Effector memory CD4-positive, alpha-beta T cell (primary cell): ENCODE measurements around the gene MEGF6.

Source experiments
- DNase-seq, 3 donors: peaks; one replicate each; pipeline ENCODE4 v3.0.0-alpha.2; 2020
- H3K27ac ChIP-seq: 2 replicates; pipeline ENCODE4 v1.7.0; 2013; ENCODE audit warnings: mild to moderate bottlenecking, low read length, moderate library complexity; ENCODE audit not compliant: insufficient read depth, poor library complexity, severe bottlenecking
- H3K27me3 ChIP-seq: replicated peaks from 2 replicates; pipeline ENCODE4 v1.7.0; 2013; ENCODE audit warnings: mild to moderate bottlenecking, low read length; ENCODE audit not compliant: insufficient read depth, control insufficient read depth, poor library complexity, severe bottlenecking
- H3K36me3 ChIP-seq: 2 replicates; pipeline ENCODE4 v1.7.0; 2013; ENCODE audit warnings: mild to moderate bottlenecking, low read length, moderate library complexity; ENCODE audit not compliant: control insufficient read depth, insufficient read depth
- H3K4me1 ChIP-seq: 2 replicates; pipeline ENCODE4 v1.7.0; 2013; ENCODE audit warnings: low read length, mild to moderate bottlenecking; ENCODE audit not compliant: control insufficient read depth, insufficient read depth, poor library complexity, severe bottlenecking
- H3K4me3 ChIP-seq: 2 replicates; pipeline ENCODE4 v1.7.0; 2013; ENCODE audit warnings: low read length, low read depth, mild to moderate bottlenecking; ENCODE audit not compliant: insufficient read depth, poor library complexity, severe bottlenecking
- H3K9me3 ChIP-seq: 2 replicates; pipeline ENCODE4 v1.7.0; 2013; ENCODE audit warnings: mild to moderate bottlenecking, low read length, moderate library complexity; ENCODE audit not compliant: control insufficient read depth

MEGF6 gene

DNA sequence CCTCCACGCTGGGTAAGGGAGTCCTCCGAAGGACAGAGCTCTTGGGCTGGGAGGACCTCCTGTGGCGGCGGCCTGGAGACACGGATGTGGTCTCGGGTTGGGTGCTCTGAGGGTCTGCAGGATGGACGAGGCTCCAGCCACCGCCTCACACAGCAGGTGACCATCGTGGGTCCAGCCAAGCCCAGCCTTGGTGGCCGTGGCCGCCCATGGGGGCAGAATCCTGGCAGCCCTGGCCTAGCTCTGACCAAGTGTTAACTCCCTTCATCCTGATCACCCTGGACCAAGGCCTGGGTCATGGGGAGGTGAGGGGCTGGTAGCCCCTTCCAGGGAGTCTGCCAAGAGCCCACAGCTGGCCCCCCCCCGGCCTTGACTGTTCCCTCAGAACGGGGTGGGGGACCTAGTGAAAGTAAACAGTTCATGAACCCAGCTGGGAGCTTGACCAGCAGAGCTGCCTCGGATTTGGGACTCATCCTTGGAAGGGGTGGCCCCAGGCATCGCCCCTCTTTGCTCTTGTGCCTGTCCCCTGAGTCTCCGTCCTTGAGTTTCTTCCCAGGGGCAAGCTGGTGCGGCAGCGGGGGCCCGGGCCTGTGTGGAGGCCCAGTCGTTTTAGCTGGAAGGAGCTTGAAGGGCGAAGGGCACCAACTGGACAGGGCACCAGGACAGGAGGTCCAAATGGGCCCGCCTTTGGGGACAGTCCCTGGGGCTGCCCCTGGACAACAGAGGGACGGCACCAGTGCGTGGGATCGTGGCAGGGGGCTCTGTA lies 139.0 kb downstream of the MEGF6 start:
- Histone ChIP-seq H3K4me1 (no peaks in the 10 kb centered on the region), H3K36me3 (no peaks in the 10 kb centered on the region), H3K27ac (no peak overlapping the region), H3K9me3 (no peaks in the 10 kb centered on the region), H3K4me3 (no peak overlapping the region), H3K27me3 (no peaks in the 10 kb centered on the region)
- DNase-seq, result no peak

DNA sequence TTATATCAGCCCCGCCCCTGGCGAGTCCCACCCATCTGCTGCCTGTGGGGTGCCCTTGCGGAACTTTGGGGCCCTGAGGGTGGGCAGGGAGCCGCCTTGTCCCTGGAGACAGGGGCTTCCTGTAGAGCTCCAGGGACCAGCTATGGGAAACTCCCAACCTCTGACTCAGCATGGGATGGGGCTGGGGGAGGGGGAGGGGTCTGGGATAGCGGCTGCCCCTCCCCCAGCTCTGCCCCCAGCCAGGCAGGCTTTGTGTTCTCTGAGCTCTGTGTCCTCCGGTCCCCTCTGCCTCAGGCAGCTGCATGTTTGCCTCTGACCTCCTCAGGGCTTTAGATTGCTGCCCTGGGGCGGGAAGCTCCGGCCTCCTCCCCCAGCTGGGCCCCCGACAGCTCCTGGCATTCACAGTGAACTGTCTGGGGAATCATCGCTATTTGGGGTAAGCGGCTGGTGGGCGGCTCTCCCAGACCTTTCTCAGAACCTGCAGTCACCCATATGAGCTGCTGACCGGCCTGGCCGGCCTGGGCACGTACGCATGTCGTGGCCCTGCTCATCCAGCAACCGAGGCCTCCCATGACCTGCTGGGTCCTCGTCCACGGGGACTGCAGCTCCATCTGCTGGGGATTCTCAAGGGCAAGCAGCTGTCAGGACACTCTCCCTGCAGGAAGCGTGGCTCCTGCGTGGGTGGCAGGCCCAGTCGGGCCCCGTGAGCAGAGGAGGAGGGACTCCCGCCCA lies 139.8 kb downstream of the MEGF6 start:
- no peaks in the 10 kb centered on the region for H3K27me3 ChIP-seq
- H3K27ac ChIP-seq, result no peak overlapping the region
- H3K4me3 ChIP-seq, result no peak overlapping the region
- no peaks in the 10 kb centered on the region for H3K9me3 ChIP-seq
- no peaks in the 10 kb centered on the region for H3K36me3 ChIP-seq
- no peak for DNase-seq
- no peaks in the 10 kb centered on the region for H3K4me1 ChIP-seq

DNA sequence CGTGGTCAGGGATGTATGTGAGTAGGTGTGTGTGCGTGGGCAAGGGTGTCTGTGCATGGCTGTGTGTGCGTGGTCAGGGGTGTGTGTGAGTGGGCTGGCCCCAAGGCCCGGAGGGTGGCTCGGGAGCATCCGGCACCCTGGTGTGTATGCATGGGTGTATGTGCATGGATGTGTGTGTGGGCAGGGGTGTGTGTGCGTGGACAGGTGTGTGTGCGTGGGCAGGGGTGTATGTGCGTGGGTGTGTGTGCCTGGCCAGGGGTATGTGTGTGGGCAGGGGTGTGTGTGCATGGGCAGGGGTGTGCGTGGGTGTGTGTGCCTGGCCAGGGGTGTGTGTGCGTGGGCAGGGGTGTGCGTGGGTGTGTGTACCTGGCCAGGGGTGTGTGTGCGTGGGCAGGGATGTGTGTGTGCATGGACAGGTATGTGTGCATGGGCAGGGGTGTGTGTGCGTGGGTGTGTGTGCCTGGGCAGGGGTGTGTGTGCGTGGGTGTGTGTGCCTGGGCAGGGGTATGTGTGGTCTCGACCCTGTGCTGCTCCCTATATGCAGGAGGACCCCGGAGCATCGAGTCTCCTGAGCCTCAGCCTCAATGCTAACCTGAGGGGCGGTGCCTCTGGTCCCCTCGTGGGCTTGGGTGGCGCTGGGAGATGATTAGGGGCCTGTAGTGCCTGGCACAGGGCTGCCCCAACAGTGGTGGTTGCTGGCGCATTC lies 140.5 kb downstream of the MEGF6 start:
- no peak overlapping the region for H3K27ac ChIP-seq
- H3K4me3 ChIP-seq, result no peak overlapping the region
- no peaks in the 10 kb centered on the region for H3K4me1 ChIP-seq
- DNase-seq, result no peak
- H3K27me3 ChIP-seq, result no peaks in the 10 kb centered on the region
- H3K36me3 ChIP-seq, result no peaks in the 10 kb centered on the region
- H3K9me3 ChIP-seq, result no peaks in the 10 kb centered on the region

DNA sequence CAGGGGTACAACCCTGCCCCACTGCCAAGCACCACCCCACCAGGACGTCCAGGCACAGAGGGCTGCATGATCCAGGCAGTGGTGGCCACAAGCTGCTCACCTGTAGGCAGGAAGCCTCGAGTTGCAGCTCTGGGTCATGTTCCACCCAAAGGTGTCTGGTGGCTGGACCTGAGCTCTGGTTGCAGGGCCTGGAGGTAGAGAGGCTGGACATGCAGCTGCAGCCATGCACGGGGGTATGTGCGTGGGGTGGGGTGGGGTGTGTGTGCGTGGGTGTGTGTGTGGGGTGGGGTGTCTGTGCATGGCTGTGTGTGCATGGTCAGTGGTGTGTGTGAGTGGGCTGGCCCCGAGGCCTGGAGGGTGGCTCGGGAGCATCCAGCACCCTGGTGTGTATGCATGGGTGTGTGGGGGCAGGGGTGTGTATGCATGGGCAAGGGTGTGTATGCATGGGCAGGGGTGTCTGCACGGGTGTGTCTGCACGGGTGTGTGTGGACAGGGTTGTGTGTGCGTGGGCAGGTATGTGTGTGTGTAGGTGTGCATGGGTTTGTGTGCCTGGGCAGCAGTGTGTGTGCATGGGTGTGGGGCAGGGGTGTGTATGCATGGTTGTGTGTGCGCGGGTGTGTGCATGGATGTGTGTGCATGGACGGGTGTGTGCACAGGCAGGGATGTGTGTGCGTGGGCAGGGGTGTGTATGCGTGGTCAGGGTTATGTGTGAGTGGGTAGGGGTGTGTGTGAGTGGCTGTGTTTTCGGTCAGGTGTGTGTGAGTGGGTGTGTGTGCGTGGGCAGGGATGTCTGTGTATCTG lies 141.3 kb downstream of the MEGF6 start:
- no peak for DNase-seq
- Histone ChIP-seq H3K4me1 (no peaks in the 10 kb centered on the region), H3K4me3 (no peak overlapping the region), H3K36me3 (no peaks in the 10 kb centered on the region), H3K9me3 (no peaks in the 10 kb centered on the region), H3K27me3 (no peaks in the 10 kb centered on the region), H3K27ac (no peak overlapping the region)

DNA sequence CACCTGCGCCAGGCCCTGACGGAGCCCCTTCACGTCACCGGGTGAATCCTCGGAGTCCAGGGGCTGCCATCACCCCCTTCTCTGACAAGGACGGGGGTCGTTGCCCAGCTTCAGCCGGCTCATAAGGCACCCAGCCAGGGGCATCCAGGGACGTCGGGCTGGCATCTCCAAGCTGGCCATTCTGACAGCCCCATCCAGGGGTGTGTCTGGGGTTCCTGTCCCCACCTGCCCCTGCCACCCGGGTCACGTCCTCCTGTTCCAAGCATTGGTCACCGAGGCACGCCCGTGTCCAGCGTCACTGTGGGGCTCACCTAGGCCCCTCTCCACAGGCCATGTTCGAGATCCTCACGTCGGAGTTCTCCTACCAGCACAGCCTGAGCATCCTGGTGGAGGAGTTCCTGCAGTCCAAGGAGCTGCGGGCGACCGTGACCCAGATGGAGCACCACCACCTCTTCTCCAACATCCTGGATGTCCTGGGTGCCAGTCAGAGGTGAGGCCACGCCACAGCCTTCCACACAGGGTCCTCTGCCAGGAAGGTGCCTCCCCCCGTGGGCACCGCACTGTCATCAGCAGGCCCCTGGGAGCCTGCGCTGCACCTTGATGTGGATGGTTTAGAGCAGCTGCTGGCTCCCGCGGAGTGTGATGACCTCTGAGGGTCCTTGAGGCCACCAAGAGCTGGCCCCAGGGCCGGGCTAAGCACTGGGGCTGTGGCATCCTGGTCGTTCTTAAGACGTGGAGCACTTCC lies 142.0 kb downstream of the MEGF6 start:
- H3K4me3 ChIP-seq, result no peak overlapping the region
- H3K36me3 ChIP-seq, result no peaks in the 10 kb centered on the region
- H3K27ac ChIP-seq, result no peak overlapping the region
- H3K9me3 ChIP-seq, result no peaks in the 10 kb centered on the region
- no peak for DNase-seq
- no peaks in the 10 kb centered on the region for H3K4me1 ChIP-seq
- no peaks in the 10 kb centered on the region for H3K27me3 ChIP-seq

DNA sequence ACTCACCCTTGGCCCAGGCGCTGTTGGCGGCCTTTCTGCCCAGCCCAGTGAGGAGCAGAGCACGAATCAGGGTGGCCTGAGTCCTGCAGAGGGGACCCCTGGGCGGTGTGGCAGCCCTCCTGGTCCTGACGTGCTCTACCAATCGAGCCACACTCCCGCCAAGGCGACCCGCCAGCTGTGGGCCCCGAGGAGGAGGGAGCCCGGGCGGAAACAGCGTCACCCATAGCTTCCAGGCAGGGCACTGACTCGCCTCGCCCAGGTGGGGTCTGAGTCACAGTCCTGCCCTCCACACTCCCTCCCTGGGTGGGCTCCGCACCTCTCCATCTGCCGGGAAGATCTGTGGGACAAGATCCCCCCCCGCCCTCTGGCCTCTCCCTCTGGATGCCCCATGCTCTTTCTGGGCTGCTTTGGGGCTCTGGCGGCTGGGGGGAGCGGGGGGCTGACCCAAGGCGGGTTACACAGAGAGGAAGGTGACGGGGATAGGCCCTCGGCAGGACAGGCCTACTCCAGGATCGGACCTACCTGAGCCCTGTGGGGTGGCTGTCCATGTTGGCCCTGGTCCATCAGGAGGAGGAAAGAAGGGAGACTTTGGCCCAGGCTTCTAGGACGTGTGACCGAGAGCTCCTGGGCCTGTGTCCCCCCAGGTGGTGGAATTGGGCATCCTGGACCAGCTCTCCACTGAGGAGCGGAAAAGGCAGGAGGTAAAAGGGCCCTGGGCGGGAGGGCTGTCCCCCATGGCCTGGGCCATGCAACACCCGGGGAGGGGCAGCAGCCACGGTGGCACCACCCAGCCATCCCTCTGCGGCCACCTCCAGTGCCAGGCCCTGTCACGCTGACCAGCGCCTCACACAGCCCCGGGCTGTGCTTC lies 142.8 kb downstream of the MEGF6 start:
- no peak for DNase-seq
- Histone ChIP-seq H3K27me3 (no peaks in the 10 kb centered on the region), H3K9me3 (no peaks in the 10 kb centered on the region), H3K4me3 (no peak overlapping the region), H3K36me3 (no peaks in the 10 kb centered on the region), H3K4me1 (no peaks in the 10 kb centered on the region), H3K27ac (no peak overlapping the region)

DNA sequence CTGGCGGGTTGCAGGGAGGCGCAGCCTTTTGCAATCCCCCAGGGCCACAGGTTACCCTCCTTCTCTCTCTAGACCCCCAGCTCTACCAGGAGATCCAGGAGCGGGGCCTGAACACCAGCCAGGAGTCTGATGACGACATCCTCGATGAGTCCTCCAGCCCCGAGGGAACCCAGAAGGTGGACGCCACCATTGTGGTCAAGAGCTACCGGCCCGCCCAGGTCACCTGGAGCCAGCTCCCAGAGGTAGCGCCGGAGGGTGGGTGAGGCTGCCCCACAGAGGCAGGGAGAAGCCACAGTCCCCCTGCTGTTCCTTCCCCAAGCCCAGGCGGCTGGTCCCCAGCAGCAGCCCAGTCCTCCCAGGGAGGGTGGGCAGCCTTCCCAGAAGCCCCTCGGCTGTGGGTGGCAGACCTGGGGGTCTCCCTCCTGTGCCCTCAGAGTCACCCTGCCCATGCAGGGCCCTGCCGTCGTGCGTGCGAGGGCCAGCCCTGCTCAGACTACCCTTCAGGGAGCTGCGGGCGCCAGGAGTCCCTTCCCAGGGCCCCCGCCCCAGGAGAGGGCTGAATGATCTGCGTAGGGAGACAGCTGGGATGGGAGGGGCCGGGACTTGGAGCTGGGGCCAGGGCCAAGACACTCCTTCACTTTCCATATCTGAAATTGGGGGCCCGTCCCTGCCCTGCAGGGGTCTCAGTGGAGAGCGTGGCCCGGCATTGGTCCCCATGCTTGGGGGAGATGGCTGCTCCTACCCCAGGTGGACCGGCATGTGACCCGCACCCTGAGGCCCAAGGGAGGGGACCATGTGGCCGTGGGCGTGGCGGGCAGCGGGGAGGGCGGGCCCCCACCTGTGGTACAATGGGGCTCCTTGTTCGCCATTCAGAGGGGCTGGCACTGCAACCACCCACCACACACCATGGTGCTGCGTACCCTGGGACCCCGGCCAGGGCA lies 143.9 kb downstream of the MEGF6 start:
- no peaks in the 10 kb centered on the region for H3K27me3 ChIP-seq

DNA sequence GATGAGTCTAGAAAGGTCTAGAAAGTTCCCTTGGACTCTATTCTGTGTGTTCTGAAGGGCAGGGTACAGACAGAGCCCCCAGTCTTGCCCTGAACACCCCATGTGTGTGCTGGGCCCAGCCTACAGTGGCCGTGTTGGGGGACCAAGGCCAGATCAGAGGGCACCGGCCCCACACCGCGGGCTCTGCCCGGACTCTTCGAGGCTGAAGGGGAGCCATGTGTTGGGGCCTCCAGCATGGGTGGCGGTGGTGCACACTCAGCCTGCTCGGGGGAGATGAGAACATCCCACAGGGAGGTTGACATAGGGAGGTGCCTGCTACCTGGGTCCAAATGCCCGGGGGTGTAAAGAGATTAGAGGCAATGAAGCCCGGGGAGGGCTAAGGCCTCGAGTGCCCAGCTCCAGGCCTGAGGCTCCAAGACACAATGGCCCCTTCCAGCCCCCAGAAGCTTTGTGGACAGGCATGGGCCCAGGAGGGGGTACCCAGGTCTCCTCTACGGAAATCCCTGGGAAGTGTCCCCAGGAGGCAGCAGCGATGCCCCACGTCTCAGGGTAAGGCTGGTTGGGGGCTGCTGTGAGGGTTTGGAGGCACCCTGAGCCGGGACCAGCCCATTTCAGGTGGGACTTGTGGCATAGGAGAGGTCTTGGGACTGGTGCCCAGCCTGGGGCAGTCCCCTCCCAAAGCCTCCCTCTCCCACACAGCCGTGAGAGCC lies 144.8 kb downstream of the MEGF6 start:
- DNase-seq, result no peak
- Histone ChIP-seq H3K9me3 (no peaks in the 10 kb centered on the region), H3K27ac (no peak overlapping the region), H3K4me1 (no peaks in the 10 kb centered on the region), H3K27me3 (no peaks in the 10 kb centered on the region), H3K36me3 (no peaks in the 10 kb centered on the region), H3K4me3 (no peak overlapping the region)

More for the DNA sequence above, 143.9 kb downstream of the MEGF6 start:
- Histone ChIP-seq H3K4me1 (no peaks in the 10 kb centered on the region), H3K36me3 (no peaks in the 10 kb centered on the region), H3K4me3 (no peak overlapping the region), H3K9me3 (no peaks in the 10 kb centered on the region), H3K27ac (no peak overlapping the region)
- DNase-seq, result no peak
